Mesothelial cell of epicardium (in vitro differentiated cells): Measurements from ENCODE around the gene IL3. TPM values are rescaled to one million over a fixed set of nuclear protein-coding genes. Genes with fewer than 3 reads are reported as not detected.

Experiments used
- DNase-seq, 2 experiments: peaks; one replicate each; pipeline ENCODE4 v3.0.0; 2021; ENCODE audit warnings: low spot score in 2 of 2; ENCODE audit not compliant: unreplicated experiment in 2 of 2
- H3K27ac Mint-ChIP-seq: 2 replicates; pipeline ENCODE4 v1.8.0; 2021; ENCODE audit warnings: mixed read lengths
- H3K27me3 Mint-ChIP-seq: 2 replicates; pipeline ENCODE4 v1.8.0; 2021; ENCODE audit warnings: low read depth, mixed read lengths
- H3K36me3 Mint-ChIP-seq: 2 replicates; pipeline ENCODE4 v1.8.0; 2021; ENCODE audit warnings: mixed read lengths
- H3K4me1 Mint-ChIP-seq: 2 replicates; pipeline ENCODE4 v1.8.0; 2021; ENCODE audit warnings: mixed read lengths
- H3K4me3 Mint-ChIP-seq: 2 replicates; pipeline ENCODE4 v1.8.0; 2021; ENCODE audit warnings: mild to moderate bottlenecking, moderate library complexity, mixed read lengths
- H3K9me3 Mint-ChIP-seq: 2 replicates; pipeline ENCODE4 v1.8.0; 2021; ENCODE audit warnings: mixed read lengths
- CTCF ChIP-seq: fragments of 200-600 bp; sonication (generic); IDR thresholded peaks from one replicate; pipeline ENCODE4 v1.5.0; 2021; ENCODE audit warnings: antibody characterized with exemption; ENCODE audit not compliant: unreplicated experiment
- total RNA-seq: library from RNA; stranded (reverse); gene quantifications from 3 replicates; pipeline ENCODE4 v1.2.1, GENCODE V29; 2021

IL3 gene
- total RNA-seq, 1 donor from 2014 or later = not detected

GRCh38 chr5:132059043-132059695 is 1.3 kb upstream of the IL3 start:
- H3K4me3 Mint-ChIP-seq = no peak overlapping the region
- DNase-seq = peak; percentile 8 to 32
- no peaks in the 10 kb centered on the region for H3K4me1 Mint-ChIP-seq
- peaks cover 3% of the 10 kb centered on the region for H3K27me3 Mint-ChIP-seq
- no peak overlapping the region for H3K27ac Mint-ChIP-seq
- no peak for TF ChIP-seq CTCF
- H3K36me3 Mint-ChIP-seq = no peaks in the 10 kb centered on the region
- H3K9me3 Mint-ChIP-seq = no peaks in the 10 kb centered on the region

GRCh38 chr5:132059696-132060500 is 557 bp upstream of the IL3 start:
- DNase-seq = peak; percentile 6 to 33
- Mint-ChIP-seq H3K4me1 (no peaks in the 10 kb centered on the region), H3K27ac (no peak overlapping the region), H3K9me3 (no peaks in the 10 kb centered on the region), H3K36me3 (no peaks in the 10 kb centered on the region), H3K27me3 (no peaks in the 10 kb centered on the region), H3K4me3 (no peak overlapping the region)
- no peak for TF ChIP-seq CTCF

- Mint-ChIP-seq H3K27me3 (no peaks in the 10 kb centered on the region), H3K27ac (no peak overlapping the region)
These were observed 2.8 kb downstream of the IL3 start for GRCh38 chr5:132063090-132063911.

GRCh38 chr5:132064140-132064539 is 3.7 kb downstream of the IL3 start:
- TF ChIP-seq CTCF = no peak
- Mint-ChIP-seq H3K4me1 (peaks cover 2% of the 10 kb centered on the region), H3K27me3 (no peaks in the 10 kb centered on the region), H3K9me3 (no peaks in the 10 kb centered on the region), H3K27ac (no peak overlapping the region), H3K4me3 (no peak overlapping the region), H3K36me3 (no peaks in the 10 kb centered on the region)
- no peak for DNase-seq

More at GRCh38 chr5:132063090-132063911, 2.8 kb downstream of the IL3 start:
- peaks cover 2% of the 10 kb centered on the region for H3K4me1 Mint-ChIP-seq
- peak; percentile 94 for TF ChIP-seq CTCF
- peak; percentile 1 to 82 for DNase-seq
- no peak overlapping the region for H3K4me3 Mint-ChIP-seq
- H3K9me3 Mint-ChIP-seq = no peaks in the 10 kb centered on the region
- no peaks in the 10 kb centered on the region for H3K36me3 Mint-ChIP-seq

- Mint-ChIP-seq H3K4me3 (no peak overlapping the region), H3K36me3 (no peaks in the 10 kb centered on the region), H3K9me3 (no peaks in the 10 kb centered on the region), H3K27ac (no peak overlapping the region), H3K4me1 (peaks cover 2% of the 10 kb centered on the region), H3K27me3 (no peaks in the 10 kb centered on the region)
- peak; percentile 94 for TF ChIP-seq CTCF
- peak; percentile 47 to 79 for DNase-seq
These were observed 4.4 kb downstream of the IL3 start for GRCh38 chr5:132064738-132065331.
